ENCODE measurements around the gene RANGAP1. TPM values are rescaled to one million over a fixed set of nuclear protein-coding genes. Genes with fewer than 3 reads are reported as not detected.

RANGAP1 gene
- total RNA-seq, 4 donors from 2014 or later: 31.4 to 75.2 (median 52.1) TPM

DNA sequence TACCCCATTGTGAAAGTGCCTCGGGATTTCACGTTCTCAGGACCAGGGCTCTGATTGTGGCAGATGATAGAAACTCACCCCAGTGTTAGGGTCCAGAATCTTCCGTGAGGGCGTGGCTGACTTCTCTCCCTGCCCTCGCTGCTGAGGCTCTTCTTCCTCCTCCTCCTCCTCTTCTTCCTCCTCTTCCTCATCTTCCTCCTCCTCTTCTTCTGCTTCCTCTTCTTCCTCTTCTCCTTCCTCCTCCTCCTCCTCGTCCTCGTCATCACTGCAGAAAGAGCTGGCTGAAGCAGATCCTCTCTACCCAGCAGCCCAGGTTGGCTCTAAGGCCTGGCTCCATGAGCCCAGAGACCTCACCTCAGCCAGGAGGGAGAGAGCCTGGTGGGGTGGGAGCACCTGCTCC lies 31.8 kb downstream of the RANGAP1 start:
- DNase-seq: no peak
- ATAC-seq: no peak
- in situ Hi-C loops (cut with MboI; ENCODE audit: low sequenced_read_pairs in 4 of 4): no loop called here

DNA sequence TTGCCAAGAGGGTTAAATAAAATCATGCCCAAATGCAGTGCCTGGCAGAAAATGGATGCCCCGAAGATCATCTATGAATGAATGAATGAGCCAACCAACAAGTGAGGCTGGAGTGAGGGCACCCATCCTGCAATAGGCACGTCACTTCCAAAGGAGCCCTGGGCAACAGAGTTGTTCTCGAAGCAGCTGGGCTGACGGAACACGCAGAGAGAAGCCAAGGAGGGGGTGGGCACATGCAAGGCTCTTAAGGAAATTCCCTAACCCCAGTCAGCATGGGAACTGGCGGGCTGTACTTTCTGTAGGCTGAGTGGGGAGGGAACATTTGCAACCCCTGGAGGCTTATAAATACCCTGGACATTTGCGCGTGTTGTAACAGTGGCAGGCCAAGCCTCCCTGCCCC lies 33.6 kb downstream of the RANGAP1 start:
- H3K27me3 ChIP-seq: no peaks in the 10 kb centered on the region
- TF ChIP-seq, protein P1, sequence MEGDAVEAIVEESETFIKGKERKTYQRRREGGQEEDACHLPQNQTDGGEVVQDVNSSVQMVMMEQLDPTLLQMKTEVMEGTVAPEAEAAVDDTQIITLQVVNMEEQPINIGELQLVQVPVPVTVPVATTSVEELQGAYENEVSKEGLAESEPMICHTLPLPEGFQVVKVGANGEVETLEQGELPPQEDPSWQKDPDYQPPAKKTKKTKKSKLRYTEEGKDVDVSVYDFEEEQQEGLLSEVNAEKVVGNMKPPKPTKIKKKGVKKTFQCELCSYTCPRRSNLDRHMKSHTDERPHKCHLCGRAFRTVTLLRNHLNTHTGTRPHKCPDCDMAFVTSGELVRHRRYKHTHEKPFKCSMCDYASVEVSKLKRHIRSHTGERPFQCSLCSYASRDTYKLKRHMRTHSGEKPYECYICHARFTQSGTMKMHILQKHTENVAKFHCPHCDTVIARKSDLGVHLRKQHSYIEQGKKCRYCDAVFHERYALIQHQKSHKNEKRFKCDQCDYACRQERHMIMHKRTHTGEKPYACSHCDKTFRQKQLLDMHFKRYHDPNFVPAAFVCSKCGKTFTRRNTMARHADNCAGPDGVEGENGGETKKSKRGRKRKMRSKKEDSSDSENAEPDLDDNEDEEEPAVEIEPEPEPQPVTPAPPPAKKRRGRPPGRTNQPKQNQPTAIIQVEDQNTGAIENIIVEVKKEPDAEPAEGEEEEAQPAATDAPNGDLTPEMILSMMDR (IDR thresholded peaks at IDR 0.05 in 4 of 5, conservative IDR thresholded peaks at IDR 0.05 in 1 of 5): no peak
- TF ChIP-seq POLR2A (IDR thresholded peaks at IDR 0.05): no peak
- H3K4me1 ChIP-seq: no peaks in the 10 kb centered on the region
- no peak for ATAC-seq
- no peaks in the 10 kb centered on the region for H3K9me3 ChIP-seq
- intact Hi-C loops (cut with DNase I; ENCODE audit: low total_unique reads): no loop called here
- H3K27ac ChIP-seq: no peak overlapping the region
- H3K4me3 ChIP-seq: no peak overlapping the region
- H3K36me3 ChIP-seq: peaks cover 0 to 89% of the 10 kb centered on the region in 2 donors
- in situ Hi-C loops (cut with MboI; ENCODE audit: low sequenced_read_pairs in 4 of 4): no loop called here
- no peak for DNase-seq

More for the DNA sequence above, 31.8 kb downstream of the RANGAP1 start:
- H3K4me3 ChIP-seq: no peak overlapping the region
- intact Hi-C loops (cut with DNase I; ENCODE audit: low total_unique reads): no loop called here
- H3K36me3 ChIP-seq: peaks cover 0 to 95% of the 10 kb centered on the region in 2 donors
- no peaks in the 10 kb centered on the region for H3K4me1 ChIP-seq
- no peak for TF ChIP-seq POLR2A (IDR thresholded peaks at IDR 0.05)
- TF ChIP-seq, protein P1 (IDR thresholded peaks at IDR 0.05 in 4 of 5, conservative IDR thresholded peaks at IDR 0.05 in 1 of 5): no peak
- H3K27ac ChIP-seq: no peak overlapping the region
- H3K9me3 ChIP-seq: no peaks in the 10 kb centered on the region
- H3K27me3 ChIP-seq: no peaks in the 10 kb centered on the region

DNA sequence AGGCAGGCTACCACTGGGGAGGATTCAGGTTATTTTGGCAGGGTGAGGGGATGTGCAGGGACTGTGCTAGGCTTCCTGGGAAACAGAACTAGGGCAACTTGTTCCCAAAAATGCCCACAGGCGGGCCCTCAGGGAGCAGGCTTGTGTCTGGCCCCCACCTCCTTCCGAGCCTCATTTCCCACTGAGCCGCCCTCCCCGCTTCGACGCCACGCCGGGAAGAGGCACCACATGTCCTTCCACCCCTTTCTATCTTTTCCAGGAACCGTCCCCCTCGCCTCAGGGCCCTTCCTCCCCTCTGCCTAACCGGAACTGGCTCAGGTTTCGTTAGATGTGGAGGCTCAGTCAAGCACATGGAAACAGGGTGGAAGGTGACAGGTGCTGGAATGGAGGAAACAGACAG lies 35.9 kb downstream of the RANGAP1 start:
- in situ Hi-C loops (cut with MboI; ENCODE audit: low sequenced_read_pairs in 4 of 4) (no loop called here), intact Hi-C loops (cut with DNase I; ENCODE audit: low total_unique reads) (no loop called here)
- Histone ChIP-seq H3K27ac (no peak overlapping the region), H3K4me1 (no peaks in the 10 kb centered on the region), H3K9me3 (no peaks in the 10 kb centered on the region), H3K4me3 (no peak overlapping the region), H3K36me3 (peaks cover 0 to 74% of the 10 kb centered on the region in 2 donors), H3K27me3 (no peaks in the 10 kb centered on the region)
- TF ChIP-seq, protein P1 (IDR thresholded peaks at IDR 0.05 in 4 of 5, conservative IDR thresholded peaks at IDR 0.05 in 1 of 5): no peak
- TF ChIP-seq POLR2A (IDR thresholded peaks at IDR 0.05): no peak
- ATAC-seq (no peak), DNase-seq (no peak)

DNA sequence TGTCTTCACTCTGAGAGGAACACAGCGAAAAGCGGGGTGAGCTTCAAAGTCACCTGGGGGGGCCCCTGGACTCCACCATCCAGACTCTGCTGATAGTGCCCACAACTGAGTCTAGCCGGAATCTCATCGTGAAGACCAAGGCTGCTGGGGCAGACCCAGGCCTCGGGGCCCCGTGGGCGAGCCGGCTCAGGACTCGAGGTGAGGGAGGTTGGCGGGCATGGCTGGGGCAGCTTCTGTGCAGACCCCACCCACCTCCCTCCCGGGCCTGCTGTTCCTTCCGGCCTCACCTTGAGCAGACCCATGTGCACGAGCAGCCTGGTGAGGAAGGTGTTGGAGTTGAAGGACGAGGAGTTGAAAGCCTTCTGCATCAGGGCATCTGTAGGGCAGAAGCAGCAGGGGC lies 36.5 kb downstream of the RANGAP1 start:
- no peak for TF ChIP-seq POLR2A (IDR thresholded peaks at IDR 0.05)
- TF ChIP-seq, protein P1 (IDR thresholded peaks at IDR 0.05 in 4 of 5, conservative IDR thresholded peaks at IDR 0.05 in 1 of 5): no peak
- Histone ChIP-seq H3K4me1 (no peaks in the 10 kb centered on the region), H3K36me3 (peaks cover 0 to 68% of the 10 kb centered on the region in 2 donors), H3K9me3 (no peaks in the 10 kb centered on the region), H3K27me3 (no peaks in the 10 kb centered on the region), H3K27ac (no peak overlapping the region), H3K4me3 (no peak overlapping the region)
- no peak for DNase-seq
- intact Hi-C loops (cut with DNase I; ENCODE audit: low total_unique reads): no loop called here
- no peak for ATAC-seq
- in situ Hi-C loops (cut with MboI; ENCODE audit: low sequenced_read_pairs in 4 of 4): no loop called here

DNA sequence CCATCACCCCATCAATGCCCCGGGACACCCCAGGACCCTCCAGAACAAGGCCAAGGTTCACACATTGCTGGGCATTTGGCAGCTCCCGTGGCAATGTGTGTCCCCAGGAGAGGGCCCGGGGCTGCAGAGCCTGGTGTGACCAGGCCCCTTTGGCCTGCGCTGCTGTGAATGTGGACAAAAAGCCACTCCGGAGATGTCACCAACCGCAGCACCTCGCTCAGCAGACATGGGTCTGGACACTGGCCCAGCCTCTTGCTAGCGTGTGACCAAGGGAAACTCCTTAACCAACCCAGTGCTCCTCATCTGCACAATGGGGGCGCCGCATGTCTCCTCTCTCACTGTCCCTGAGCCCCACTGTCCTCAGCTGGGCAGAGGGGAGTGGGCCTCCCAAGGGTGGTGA lies 37.2 kb downstream of the RANGAP1 start:
- no peak for DNase-seq
- intact Hi-C loops (cut with DNase I; ENCODE audit: low total_unique reads): no loop called here
- no peaks in the 10 kb centered on the region for H3K9me3 ChIP-seq

More for the DNA sequence above, 37.2 kb downstream of the RANGAP1 start:
- no peak for ATAC-seq
- Histone ChIP-seq H3K27me3 (no peaks in the 10 kb centered on the region), H3K4me3 (no peak overlapping the region), H3K36me3 (peaks cover 0 to 61% of the 10 kb centered on the region in 2 donors), H3K27ac (no peak overlapping the region), H3K4me1 (no peaks in the 10 kb centered on the region)
- in situ Hi-C loops (cut with MboI; ENCODE audit: low sequenced_read_pairs in 4 of 4): no loop called here
- TF ChIP-seq, protein P1 (IDR thresholded peaks at IDR 0.05 in 4 of 5, conservative IDR thresholded peaks at IDR 0.05 in 1 of 5): no peak
- TF ChIP-seq POLR2A (IDR thresholded peaks at IDR 0.05): no peak

Data from gastrocnemius medialis (tissue), 4 donors.